RWPE1 (cell line): ENCODE data around the gene ETNPPL.
"Not testable (repeated sequence)": the region's sequence is repeated elsewhere in the genome, so short reads cannot be mapped to it uniquely, and the experiment has no call there.

Source experiments
- CTCF ChIA-PET: fragments of 350-600 bp; sonication (Branson Sonifier 250); formaldehyde crosslinking; extraction: SDS; loops from one replicate; lab custom pipeline; 2021; lab: Yijun Ruan, JAX
- POLR2A ChIA-PET: fragments of 400-600 bp; formaldehyde crosslinking; extraction: SDS; loops from one replicate; lab custom pipeline; 2020; ENCODE audit warnings: antibody characterized with exemption; ENCODE audit not compliant: low non-redundant PET; lab: Yijun Ruan, JAX
- DNase-seq: peaks from one replicate; pipeline ENCODE4 v3.0.0; 2012; ENCODE audit warnings: low spot score
- H3K27ac ChIP-seq: fragments of 450-650 bp; 2 replicates; pipeline ENCODE4 v1.5.1; 2017
- TF ChIP-seq, protein P1 (sequence below): fragments of 450-650 bp; conservative IDR thresholded peaks from 2 replicates; pipeline ENCODE4 v1.5.1; 2017; ENCODE audit warnings: low read depth, mild to moderate bottlenecking

ETNPPL gene

DNA sequence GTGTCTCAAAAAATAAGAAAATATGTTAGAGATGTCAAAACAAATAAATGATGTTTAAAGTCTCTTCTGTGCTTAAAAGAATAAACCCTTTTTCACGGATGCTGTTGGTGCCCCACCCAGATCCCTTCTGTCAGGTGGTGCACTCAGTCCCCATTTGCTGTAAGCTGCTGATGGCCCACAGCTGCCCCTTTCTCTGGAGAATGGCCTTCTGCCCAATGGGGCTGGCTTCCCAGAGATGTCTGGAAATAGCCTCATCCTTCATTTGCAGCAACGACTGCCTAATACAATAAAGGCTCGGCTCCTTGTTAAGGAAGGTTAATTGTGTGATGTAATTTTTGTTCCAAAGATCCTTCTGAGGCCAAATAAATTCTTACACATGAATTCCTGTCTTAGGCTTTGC, 31.8 kb downstream of the ETNPPL start:
- POLR2A ChIA-PET: no interaction called here
- CTCF ChIA-PET: interaction anchor here (0.5 kb wide), 1 partner anchor 104 kb away, joined by 4 read pairs; no protein-coding TSS in a partner anchor
- TF ChIP-seq, protein P1, sequence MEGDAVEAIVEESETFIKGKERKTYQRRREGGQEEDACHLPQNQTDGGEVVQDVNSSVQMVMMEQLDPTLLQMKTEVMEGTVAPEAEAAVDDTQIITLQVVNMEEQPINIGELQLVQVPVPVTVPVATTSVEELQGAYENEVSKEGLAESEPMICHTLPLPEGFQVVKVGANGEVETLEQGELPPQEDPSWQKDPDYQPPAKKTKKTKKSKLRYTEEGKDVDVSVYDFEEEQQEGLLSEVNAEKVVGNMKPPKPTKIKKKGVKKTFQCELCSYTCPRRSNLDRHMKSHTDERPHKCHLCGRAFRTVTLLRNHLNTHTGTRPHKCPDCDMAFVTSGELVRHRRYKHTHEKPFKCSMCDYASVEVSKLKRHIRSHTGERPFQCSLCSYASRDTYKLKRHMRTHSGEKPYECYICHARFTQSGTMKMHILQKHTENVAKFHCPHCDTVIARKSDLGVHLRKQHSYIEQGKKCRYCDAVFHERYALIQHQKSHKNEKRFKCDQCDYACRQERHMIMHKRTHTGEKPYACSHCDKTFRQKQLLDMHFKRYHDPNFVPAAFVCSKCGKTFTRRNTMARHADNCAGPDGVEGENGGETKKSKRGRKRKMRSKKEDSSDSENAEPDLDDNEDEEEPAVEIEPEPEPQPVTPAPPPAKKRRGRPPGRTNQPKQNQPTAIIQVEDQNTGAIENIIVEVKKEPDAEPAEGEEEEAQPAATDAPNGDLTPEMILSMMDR: no peak
- no peak overlapping the region for H3K27ac ChIP-seq
- no peak for DNase-seq

GRCh38 chr4:108730579-108730978, 32.3 kb downstream of the ETNPPL start:
- CTCF ChIA-PET: interaction anchor here (0.5 kb wide), 1 partner anchor 104 kb away, joined by 4 read pairs; no protein-coding TSS in a partner anchor
- no peak overlapping the region for H3K27ac ChIP-seq
- no peak for DNase-seq
- POLR2A ChIA-PET: no interaction called here
- TF ChIP-seq, protein P1: no peak

DNA sequence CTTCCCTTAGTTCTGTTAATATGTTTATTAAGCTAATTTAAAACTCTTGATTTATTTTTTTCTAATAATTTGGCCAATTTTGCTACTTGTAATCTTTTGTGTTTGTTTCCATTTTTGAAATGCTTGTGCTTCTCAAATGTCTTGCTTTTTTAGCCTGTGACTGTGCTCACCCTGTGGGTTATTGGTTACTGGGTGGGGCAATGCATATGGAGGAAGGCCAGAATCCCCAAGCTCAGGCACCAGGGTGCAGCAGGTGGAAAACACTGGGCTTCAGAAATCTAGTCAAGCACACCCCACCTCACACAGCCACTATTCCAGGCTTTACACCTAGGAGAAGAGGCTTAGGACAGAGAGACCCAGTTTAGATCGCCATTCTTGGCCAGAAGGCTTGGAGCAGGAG, 33.1 kb downstream of the ETNPPL start:
- no peak for DNase-seq
- POLR2A ChIA-PET: no interaction called here
- TF ChIP-seq, protein P1: no peak
- CTCF ChIA-PET: no interaction called here
- no peak overlapping the region for H3K27ac ChIP-seq

- DNase-seq: no peak
- ChIA-PET POLR2A (no interaction called here), CTCF (no interaction called here)
- TF ChIP-seq, protein P1: no peak
- no peak overlapping the region for H3K27ac ChIP-seq
These were observed 37.4 kb downstream of the ETNPPL start for GRCh38 chr4:108725457-108725856.

- no peak for DNase-seq
- ChIA-PET CTCF (no interaction called here), POLR2A (no interaction called here)
- TF ChIP-seq, protein P1: no peak
- no peak overlapping the region for H3K27ac ChIP-seq
These were observed 45.5 kb downstream of the ETNPPL start for GRCh38 chr4:108717386-108717785.

GRCh38 chr4:108716340-108716739, 46.5 kb downstream of the ETNPPL start:
- ChIA-PET POLR2A (no interaction called here), CTCF (no interaction called here)
- DNase-seq: no peak
- H3K27ac ChIP-seq: no peak overlapping the region
- TF ChIP-seq, protein P1: no peak

DNA sequence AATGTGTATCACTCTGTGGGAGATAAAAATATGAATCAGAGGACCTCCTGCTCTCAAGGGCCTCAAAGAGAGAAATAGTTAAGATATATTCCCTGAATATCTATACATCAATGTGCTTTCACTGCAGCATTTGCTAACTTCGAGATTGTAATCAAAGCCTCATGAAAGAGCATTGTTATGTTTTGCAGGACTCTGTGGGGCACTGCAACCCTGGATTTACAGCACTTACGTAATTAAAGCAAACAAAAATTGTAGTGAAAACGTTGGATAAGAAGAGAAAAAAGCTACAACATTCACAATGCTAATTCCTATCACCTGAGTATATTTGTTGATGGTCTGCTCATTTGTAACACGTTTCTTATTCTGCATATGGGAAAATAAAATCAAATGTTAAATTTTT, 48.0 kb downstream of the ETNPPL start:
- CTCF ChIA-PET: interaction anchor here (0.6 kb wide), 1 partner anchor 1871 kb away, joined by 3 read pairs; no protein-coding TSS in a partner anchor

GRCh38 chr4:108710578-108710977, 52.3 kb downstream of the ETNPPL start:
- POLR2A ChIA-PET, CTCF ChIA-PET, H3K27ac ChIP-seq, DNase-seq: not testable (repeated sequence)

More for the DNA sequence above, 48.0 kb downstream of the ETNPPL start:
- DNase-seq: no peak
- no peak overlapping the region for H3K27ac ChIP-seq
- TF ChIP-seq, protein P1: no peak
- POLR2A ChIA-PET: no interaction called here
